B cell (primary cell): ENCODE measurements around the gene SUSD5.

ENCODE experiments used
- EZH2 ChIP-seq: IDR thresholded peaks from 2 replicates; pipeline ENCODE4 v1.6.1; 2012; ENCODE audit warnings: borderline replicate concordance, low read depth, mild to moderate bottlenecking, moderate library complexity, low read length; ENCODE audit not compliant: insufficient read depth, poor library complexity, severe bottlenecking
- TF ChIP-seq, protein P1 (sequence below): fragments of 200-600 bp; IDR thresholded peaks from one replicate; pipeline ENCODE4 v1.8.0; 2022; ENCODE audit warnings: antibody characterized with exemption, mild to moderate bottlenecking

DNA sequence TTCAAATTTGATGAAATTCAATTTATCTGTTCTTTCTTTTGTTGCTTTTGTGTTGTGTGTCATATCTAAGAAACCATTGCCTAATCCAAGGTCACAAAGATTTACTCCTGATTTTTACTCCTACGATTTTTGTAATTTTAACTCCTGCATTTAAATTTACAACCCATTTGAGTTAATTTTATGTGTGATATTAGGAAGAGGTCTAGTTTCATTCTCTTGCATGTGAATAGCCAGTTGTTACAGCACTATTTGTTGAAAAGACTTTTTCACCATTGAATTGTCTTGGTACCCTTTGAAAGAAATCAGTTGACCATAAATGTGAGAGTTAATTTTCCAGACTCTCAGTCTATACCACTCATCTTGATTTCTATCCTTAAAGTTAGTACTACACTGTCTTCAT lies 80.9 kb downstream of the SUSD5 start:
- TF ChIP-seq, protein P1, sequence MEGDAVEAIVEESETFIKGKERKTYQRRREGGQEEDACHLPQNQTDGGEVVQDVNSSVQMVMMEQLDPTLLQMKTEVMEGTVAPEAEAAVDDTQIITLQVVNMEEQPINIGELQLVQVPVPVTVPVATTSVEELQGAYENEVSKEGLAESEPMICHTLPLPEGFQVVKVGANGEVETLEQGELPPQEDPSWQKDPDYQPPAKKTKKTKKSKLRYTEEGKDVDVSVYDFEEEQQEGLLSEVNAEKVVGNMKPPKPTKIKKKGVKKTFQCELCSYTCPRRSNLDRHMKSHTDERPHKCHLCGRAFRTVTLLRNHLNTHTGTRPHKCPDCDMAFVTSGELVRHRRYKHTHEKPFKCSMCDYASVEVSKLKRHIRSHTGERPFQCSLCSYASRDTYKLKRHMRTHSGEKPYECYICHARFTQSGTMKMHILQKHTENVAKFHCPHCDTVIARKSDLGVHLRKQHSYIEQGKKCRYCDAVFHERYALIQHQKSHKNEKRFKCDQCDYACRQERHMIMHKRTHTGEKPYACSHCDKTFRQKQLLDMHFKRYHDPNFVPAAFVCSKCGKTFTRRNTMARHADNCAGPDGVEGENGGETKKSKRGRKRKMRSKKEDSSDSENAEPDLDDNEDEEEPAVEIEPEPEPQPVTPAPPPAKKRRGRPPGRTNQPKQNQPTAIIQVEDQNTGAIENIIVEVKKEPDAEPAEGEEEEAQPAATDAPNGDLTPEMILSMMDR = no peak
- no peak for TF ChIP-seq EZH2
